Measurements from ENCODE around the gene ALDH1B1. TPM values are rescaled to one million over a fixed set of nuclear protein-coding genes. Genes with fewer than 3 reads are reported as not detected.

ALDH1B1 gene
- total RNA-seq, 1 experiment from 2014 or later: 55.5 TPM

DNA sequence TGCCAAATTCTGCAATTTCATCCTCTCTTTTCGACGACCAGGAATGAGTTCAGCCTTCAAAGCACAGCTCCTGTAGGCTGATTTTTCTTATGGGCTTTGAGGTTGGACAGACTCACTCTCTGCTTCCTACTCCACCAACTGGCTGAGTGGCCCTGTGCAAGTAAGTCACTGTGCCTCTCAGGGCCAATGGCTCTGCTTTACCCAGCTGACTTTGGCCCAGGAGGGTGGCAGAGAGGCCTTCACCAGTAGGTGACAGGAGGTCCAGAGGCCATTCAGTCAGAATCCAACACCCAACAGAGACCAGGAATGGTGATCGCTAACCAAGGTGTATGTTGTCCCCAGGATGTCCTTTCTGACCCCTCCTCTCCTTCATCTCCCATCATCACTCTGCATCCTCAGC lies 49.5 kb upstream of the ALDH1B1 start (continued):
- TF ChIP-seq ZNF425 (CRISPR knock-in tag; conservative IDR thresholded peaks at IDR 0.05) (no peak), GTF2I (CRISPR knock-in tag; conservative IDR thresholded peaks at IDR 0.05) (no peak), SMAD4 (CRISPR knock-in tag; IDR thresholded peaks at IDR 0.05) (no peak), TCF7 (CRISPR knock-in tag; IDR thresholded peaks at IDR 0.05; ENCODE audit: low read depth) (no peak), OVOL2 (CRISPR knock-in tag; IDR thresholded peaks at IDR 0.05; ENCODE audit: borderline replicate concordance) (no peak), JAZF1 (CRISPR knock-in tag; IDR thresholded peaks at IDR 0.05) (no peak)

- CTCF ChIA-PET: no interaction called here
- H3K4me1 Mint-ChIP-seq: peaks cover 13% of the 10 kb centered on the region
- H3K27ac Mint-ChIP-seq: no peak overlapping the region
- POLR2A ChIA-PET: no interaction called here
- H3K27me3 Mint-ChIP-seq (ENCODE audit: low read depth): peaks cover 35% of the 10 kb centered on the region
- no peaks in the 10 kb centered on the region for H3K36me3 Mint-ChIP-seq
- H3K4me3 Mint-ChIP-seq: no peak overlapping the region
- no peak for DNase-seq (ENCODE audit: low spot score)
- ATAC-seq: no peak
- H3K9me3 Mint-ChIP-seq: peaks cover 15% of the 10 kb centered on the region
- TF ChIP-seq TEAD4 (CRISPR knock-in tag; IDR thresholded peaks at IDR 0.05): no peak
- TF ChIP-seq, protein P1, sequence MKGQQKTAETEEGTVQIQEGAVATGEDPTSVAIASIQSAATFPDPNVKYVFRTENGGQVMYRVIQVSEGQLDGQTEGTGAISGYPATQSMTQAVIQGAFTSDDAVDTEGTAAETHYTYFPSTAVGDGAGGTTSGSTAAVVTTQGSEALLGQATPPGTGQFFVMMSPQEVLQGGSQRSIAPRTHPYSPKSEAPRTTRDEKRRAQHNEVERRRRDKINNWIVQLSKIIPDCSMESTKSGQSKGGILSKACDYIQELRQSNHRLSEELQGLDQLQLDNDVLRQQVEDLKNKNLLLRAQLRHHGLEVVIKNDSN (CRISPR knock-in tag; IDR thresholded peaks at IDR 0.05): no peak
- no peak for TF ChIP-seq ESRRA (CRISPR knock-in tag; IDR thresholded peaks at IDR 0.05; ENCODE audit: borderline replicate concordance)
- TF ChIP-seq, protein P2, sequence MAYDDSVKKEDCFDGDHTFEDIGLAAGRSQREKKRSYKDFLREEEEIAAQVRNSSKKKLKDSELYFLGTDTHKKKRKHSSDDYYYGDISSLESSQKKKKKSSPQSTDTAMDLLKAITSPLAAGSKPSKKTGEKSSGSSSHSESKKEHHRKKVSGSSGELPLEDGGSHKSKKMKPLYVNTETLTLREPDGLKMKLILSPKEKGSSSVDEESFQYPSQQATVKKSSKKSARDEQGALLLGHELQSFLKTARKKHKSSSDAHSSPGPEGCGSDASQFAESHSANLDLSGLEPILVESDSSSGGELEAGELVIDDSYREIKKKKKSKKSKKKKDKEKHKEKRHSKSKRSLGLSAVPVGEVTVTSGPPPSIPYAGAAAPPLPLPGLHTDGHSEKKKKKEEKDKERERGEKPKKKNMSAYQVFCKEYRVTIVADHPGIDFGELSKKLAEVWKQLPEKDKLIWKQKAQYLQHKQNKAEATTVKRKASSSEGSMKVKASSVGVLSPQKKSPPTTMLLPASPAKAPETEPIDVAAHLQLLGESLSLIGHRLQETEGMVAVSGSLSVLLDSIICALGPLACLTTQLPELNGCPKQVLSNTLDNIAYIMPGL (CRISPR knock-in tag; IDR thresholded peaks at IDR 0.05): no peak
- TF ChIP-seq, protein P3, sequence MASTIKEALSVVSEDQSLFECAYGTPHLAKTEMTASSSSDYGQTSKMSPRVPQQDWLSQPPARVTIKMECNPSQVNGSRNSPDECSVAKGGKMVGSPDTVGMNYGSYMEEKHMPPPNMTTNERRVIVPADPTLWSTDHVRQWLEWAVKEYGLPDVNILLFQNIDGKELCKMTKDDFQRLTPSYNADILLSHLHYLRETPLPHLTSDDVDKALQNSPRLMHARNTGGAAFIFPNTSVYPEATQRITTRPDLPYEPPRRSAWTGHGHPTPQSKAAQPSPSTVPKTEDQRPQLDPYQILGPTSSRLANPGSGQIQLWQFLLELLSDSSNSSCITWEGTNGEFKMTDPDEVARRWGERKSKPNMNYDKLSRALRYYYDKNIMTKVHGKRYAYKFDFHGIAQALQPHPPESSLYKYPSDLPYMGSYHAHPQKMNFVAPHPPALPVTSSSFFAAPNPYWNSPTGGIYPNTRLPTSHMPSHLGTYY (CRISPR knock-in tag; IDR thresholded peaks at IDR 0.05): no peak
These were observed 49.0 kb upstream of the ALDH1B1 start for GRCh38 chr9:38343552-38343951.

- CTCF ChIA-PET: interaction anchor here (1.0 to 1.4 kb wide), 2 partner anchors 10 to 431 kb away, joined by 3 to 5 read pairs; no protein-coding TSS in a partner anchor
- POLR2A ChIA-PET: no interaction called here
- Mint-ChIP-seq H3K36me3 (no peaks in the 10 kb centered on the region), H3K27ac (no peak overlapping the region), H3K4me3 (no peak overlapping the region), H3K9me3 (peaks cover 15% of the 10 kb centered on the region), H3K27me3 (ENCODE audit: low read depth) (peaks cover 33% of the 10 kb centered on the region), H3K4me1 (peaks cover 22% of the 10 kb centered on the region)
- ATAC-seq (no peak), DNase-seq (ENCODE audit: low spot score) (no peak)
- TF ChIP-seq RORB (CRISPR knock-in tag; IDR thresholded peaks at IDR 0.05) (no peak), NR3C1 (CRISPR knock-in tag; conservative IDR thresholded peaks at IDR 0.05; ENCODE audit: low read depth) (no peak), FOXP4 (CRISPR knock-in tag; IDR thresholded peaks at IDR 0.05) (no peak), CBFB (CRISPR knock-in tag; IDR thresholded peaks at IDR 0.05; ENCODE audit: low read depth) (no peak), ATF1 (CRISPR knock-in tag; IDR thresholded peaks at IDR 0.05) (no peak), ZNF121 (CRISPR knock-in tag; IDR thresholded peaks at IDR 0.05) (no peak), ZNF425 (CRISPR knock-in tag; conservative IDR thresholded peaks at IDR 0.05) (no peak), ZBTB21 (CRISPR knock-in tag; IDR thresholded peaks at IDR 0.05; ENCODE audit: borderline replicate concordance) (no peak), ZNF416 (CRISPR knock-in tag; IDR thresholded peaks at IDR 0.05) (no peak), FOXJ3 (CRISPR knock-in tag; IDR thresholded peaks at IDR 0.05; ENCODE audit: borderline replicate concordance) (no peak), OVOL2 (CRISPR knock-in tag; IDR thresholded peaks at IDR 0.05; ENCODE audit: borderline replicate concordance) (no peak)
- TF ChIP-seq, protein P4, sequence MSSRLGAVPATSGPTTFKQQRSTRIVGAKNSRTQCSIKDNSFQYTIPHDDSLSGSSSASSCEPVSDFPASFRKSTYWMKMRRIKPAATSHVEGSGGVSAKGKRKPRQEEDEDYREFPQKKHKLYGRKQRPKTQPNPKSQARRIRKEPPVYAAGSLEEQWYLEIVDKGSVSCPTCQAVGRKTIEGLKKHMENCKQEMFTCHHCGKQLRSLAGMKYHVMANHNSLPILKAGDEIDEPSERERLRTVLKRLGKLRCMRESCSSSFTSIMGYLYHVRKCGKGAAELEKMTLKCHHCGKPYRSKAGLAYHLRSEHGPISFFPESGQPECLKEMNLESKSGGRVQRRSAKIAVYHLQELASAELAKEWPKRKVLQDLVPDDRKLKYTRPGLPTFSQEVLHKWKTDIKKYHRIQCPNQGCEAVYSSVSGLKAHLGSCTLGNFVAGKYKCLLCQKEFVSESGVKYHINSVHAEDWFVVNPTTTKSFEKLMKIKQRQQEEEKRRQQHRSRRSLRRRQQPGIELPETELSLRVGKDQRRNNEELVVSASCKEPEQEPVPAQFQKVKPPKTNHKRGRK (CRISPR knock-in tag; IDR thresholded peaks at IDR 0.05; ENCODE audit: borderline replicate concordance): no peak
These were observed 47.8 kb upstream of the ALDH1B1 start for GRCh38 chr9:38344566-38345324.

Measured in WTC11 (cell line).